HG03439 (cell line): Measurements from ENCODE around the gene HOXB8.

Experiments
- ATAC-seq: cut with Tn5 transposase; IDR thresholded peaks from one replicate; pipeline ENCODE4 v1.9.1; 2021; ENCODE audit warnings: mild to moderate bottlenecking, moderate library complexity; ENCODE audit not compliant: unreplicated experiment

The HOXB8 gene

GRCh38 chr17:48569674-48570324 is 45.3 kb downstream of the HOXB8 start:
- ATAC-seq = no peak

DNA sequence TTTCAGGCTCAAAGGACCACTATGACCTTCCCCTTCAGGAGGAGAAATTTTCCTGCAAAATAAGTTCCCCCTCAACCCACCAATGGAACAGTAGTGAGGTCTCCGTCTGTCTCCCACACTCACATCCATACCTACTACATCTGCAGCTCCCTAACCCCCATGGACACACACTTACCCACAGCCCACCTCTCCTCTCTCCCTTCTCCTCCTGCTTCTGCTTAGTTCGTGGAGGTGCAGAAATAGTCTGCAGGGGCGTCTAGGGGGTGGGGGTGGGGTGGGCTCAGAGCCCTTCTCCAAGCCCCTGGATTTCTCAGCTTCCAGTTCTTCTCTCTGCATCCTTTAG is 45.9 kb downstream of the HOXB8 start:
- no peak for ATAC-seq

- ATAC-seq = no peak
These were observed 46.4 kb downstream of the HOXB8 start for GRCh38 chr17:48568499-48569239.

- ATAC-seq = no peak
These were observed 47.3 kb downstream of the HOXB8 start for GRCh38 chr17:48567646-48568354.

DNA sequence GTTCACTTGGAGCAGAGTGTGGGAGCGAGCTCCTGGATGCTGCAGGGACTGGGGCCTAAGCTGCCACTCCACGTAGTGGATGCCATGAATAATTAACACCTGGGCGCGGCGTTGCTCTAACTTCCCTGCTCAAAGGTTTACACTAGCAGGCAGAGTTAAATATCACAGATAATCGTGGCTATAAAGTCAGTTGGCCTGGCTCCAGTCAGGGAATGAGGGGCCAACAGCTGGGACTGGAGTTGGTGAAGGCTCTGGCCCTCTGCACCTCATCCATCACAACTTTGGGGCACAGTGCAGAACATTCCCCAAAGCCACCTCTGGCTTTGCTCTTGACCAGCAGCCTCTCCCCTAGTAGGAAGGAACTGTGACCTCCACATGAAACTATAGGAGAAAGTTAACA is 47.9 kb downstream of the HOXB8 start:
- no peak for ATAC-seq

GRCh38 chr17:48566717-48567116 is 48.4 kb downstream of the HOXB8 start:
- no peak for ATAC-seq

DNA sequence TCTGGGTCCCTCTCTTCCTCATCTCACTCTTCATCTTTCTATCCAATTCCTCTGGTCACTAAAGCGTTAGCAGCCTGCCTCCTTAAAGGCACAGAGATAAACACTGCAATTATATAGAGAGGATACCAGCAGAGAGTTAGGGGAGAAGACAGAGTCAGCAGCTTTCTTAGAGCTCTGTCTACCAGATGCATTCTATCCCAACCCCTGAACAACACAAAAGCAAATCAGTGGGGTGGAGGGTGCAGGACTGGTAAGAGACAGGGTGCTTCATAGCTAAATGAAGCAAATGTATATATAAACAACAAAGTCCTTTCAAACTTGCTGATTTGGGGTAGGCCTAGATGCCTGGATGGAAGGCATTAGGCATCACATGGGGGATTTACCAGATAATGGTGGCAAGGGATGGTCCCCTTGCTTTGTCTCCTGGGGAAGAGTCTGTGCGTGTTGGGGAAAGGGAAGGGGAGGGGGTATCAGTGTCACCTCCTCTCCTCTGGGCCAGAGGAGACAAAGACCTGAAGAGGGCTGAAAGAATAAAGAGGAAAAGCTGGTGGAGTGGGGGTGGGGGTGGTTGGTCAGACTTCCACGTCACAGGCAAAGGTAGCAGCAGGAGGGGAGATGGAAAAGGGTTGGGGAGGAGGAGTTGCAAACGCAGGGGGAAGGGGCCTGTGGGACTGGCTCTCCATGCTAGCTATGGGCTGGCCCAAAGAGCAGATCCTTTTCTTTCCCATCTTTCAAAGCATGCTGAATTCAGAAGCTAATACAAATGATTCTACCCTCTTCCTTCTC is 49.0 kb downstream of the HOXB8 start:
- ATAC-seq = no peak

DNA sequence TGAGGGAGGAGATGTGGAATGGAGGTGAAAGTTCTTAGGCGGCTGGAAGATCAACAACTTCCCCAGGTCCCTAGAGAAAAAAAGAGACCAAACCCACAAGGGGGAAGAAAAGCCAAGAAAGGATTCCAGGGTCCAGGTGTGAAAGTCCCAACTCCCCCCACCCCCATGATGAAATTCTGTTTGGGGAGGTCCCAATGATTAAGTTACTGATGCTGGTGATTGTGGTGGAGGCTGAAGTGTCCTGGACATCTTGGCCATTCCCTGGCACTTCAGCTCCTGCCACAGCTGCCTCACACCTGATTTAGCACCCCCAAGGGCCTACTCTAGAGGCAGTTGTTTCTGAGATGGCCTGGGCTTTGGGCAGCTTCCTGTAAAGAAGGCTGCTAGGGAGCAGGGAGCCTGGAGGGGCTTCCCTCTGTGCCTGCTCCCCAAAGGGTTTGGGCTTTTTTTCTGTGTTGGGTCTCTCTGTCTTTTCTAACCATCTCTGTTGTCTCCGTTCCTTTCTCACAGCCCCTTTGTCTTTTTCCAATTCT is 50.0 kb downstream of the HOXB8 start:
- ATAC-seq = no peak

DNA sequence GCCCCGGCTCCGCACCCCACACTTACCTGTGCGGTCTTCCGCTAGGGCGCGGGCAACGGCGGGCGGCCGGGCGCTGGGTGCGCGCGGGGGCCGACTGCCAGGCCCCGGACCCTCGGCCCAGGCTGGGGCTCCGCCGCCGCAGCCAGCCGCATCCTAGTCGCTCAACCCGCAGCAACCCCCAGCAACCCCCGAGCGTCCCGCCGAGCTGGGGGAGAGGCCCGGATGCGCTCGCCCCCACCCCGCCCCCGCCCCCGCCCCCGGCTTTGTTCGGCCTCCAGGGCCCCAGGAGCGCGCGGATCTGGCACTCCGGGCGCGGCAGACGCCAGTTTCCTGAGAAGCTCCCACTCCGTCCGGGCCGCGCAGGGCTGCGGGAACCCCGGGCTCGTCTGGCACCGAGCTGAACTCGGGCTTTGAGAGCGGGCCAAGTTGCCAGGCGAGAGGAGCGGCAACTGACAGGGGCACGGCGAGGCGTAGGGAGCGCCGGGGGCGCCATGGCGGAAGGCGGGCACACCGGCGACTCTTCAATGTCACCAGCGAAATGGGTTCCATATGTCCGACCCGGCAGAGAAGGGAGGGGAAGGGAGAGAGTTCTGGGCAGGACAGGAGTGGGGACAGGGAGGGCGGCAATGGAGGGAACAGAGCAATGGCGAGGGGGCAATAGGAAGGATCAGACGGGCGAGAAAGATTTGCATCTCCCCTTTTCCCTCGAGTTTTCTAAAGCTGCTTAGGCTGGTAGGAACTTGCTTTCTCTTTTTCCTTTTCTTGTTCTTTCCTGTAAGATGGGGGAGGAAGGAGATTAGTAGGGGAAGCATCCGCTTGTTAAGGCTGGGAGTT is 50.7 kb downstream of the HOXB8 start:
- ATAC-seq = no peak

- no peak for ATAC-seq
These were observed 51.3 kb downstream of the HOXB8 start for GRCh38 chr17:48563867-48564187.

DNA sequence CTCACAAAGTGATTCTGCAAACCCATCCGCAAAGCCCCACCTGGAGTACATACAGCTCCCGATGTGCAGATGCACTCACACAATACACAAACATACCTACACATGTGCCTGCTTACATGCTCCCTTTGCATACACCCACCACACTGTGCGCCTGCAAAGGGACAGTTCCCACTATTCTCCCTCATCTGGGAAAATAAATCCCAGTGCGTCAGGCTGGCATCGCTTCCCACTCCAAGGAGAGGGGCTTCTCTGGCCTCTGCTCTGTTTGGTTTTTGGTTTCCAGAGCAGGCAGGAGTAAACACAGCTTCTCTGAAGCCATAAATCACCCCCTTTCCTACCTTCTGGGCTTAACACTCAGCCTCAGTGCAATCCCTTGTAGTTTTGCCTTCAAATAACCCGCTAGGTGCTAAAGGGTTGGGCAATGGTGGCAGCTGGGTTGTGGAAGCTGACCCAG is 51.7 kb downstream of the HOXB8 start:
- ATAC-seq = no peak

GRCh38 chr17:48562934-48563333 is 52.2 kb downstream of the HOXB8 start:
- ATAC-seq = no peak
